Measurements from ENCODE around the gene CDKL4.
"Not testable (repeated sequence)": the region's sequence is repeated elsewhere in the genome, so short reads cannot be mapped to it uniquely, and the experiment has no call there.

CDKL4 gene

GRCh38 chr2:39260087-39260486 is 16.3 kb upstream of the CDKL4 start:
- 95% methylated on average over 4 of the region's 4 CpGs for WGBS
- H3K4me1 ChIP-seq (ENCODE audit: insufficient read depth, low read length): no peaks in the 10 kb centered on the region
- no peaks in the 10 kb centered on the region for H3K9me3 ChIP-seq (ENCODE audit: insufficient read depth, low read depth, low read length)
- H3K4me3 ChIP-seq (ENCODE audit: low read length): no peak overlapping the region
- no peak overlapping the region for H3K9ac ChIP-seq (ENCODE audit: low read depth, low read length)
- H3K27ac ChIP-seq (ENCODE audit: low read depth, low read length): no peak overlapping the region
- peaks cover 77% of the 10 kb centered on the region for H3K36me3 ChIP-seq (ENCODE audit: insufficient read depth, low read length)
- H3K27me3 ChIP-seq (ENCODE audit: insufficient read depth, low read length): no peaks in the 10 kb centered on the region

DNA sequence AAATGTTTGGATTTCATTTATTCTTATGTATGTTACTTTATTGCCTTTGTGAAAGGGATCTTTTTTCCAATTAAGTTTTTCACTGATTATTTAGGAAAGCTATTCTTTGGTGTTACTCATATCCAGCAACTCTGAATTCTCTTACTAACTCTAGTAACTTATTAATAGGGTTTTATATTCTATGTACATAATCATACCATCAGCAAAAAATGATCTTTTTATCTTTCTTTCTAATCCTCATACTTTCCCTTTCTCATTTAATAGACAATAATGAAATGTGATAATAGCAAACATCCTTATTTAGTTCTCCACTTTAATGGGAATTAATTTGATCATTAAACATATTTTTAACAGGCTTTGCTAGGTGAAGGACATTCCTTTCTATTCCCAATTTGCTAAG is 12.3 kb upstream of the CDKL4 start:
- Histone ChIP-seq H3K9ac (ENCODE audit: low read depth, low read length) (no peak overlapping the region), H3K9me3 (ENCODE audit: insufficient read depth, low read depth, low read length) (peaks cover 12% of the 10 kb centered on the region), H3K27me3 (ENCODE audit: insufficient read depth, low read length) (no peaks in the 10 kb centered on the region), H3K4me1 (ENCODE audit: insufficient read depth, low read length) (no peaks in the 10 kb centered on the region), H3K36me3 (ENCODE audit: insufficient read depth, low read length) (peaks cover 95% of the 10 kb centered on the region), H3K27ac (ENCODE audit: low read depth, low read length) (no peak overlapping the region), H3K4me3 (ENCODE audit: low read length) (no peak overlapping the region)

- 90% methylated on average over 18 of the region's 18 CpGs for WGBS
- H3K9ac ChIP-seq (ENCODE audit: low read depth, low read length): no peak overlapping the region
- no peak overlapping the region for H3K4me3 ChIP-seq (ENCODE audit: low read length)
- H3K27me3 ChIP-seq (ENCODE audit: insufficient read depth, low read length): no peaks in the 10 kb centered on the region
- H3K36me3 ChIP-seq (ENCODE audit: insufficient read depth, low read length): peaks cover 88% of the 10 kb centered on the region
- peaks cover 18% of the 10 kb centered on the region for H3K9me3 ChIP-seq (ENCODE audit: insufficient read depth, low read depth, low read length)
- no peak overlapping the region for H3K27ac ChIP-seq (ENCODE audit: low read depth, low read length)
- no peaks in the 10 kb centered on the region for H3K4me1 ChIP-seq (ENCODE audit: insufficient read depth, low read length)
Measured at GRCh38 chr2:39252888-39253518, 9.2 kb upstream of the CDKL4 start.

DNA sequence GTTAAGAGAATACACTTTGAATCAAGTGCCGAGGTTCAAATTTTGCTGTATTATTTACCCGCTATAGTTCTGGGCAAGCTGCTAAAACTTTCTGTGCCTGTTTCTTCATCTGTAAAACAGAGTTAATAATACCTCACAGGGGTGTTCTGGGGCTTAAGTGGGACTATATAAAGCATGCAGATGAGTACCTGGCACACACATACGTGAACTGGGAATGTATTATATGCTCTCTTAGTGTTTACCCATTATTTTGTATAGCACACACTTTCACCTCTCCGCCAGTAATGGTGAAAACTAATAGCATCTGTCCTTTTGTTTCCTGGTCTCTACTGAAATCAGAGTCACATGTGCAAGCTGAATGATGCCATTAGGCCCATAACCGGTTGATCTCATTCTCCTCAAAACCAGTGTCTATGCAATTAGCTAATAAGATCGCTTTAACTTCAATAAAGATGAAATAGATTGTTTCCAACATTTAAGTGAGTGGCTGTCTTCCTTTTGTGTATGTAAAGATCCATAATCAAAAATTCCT is 3.8 kb upstream of the CDKL4 start:
- H3K36me3 ChIP-seq (ENCODE audit: insufficient read depth, low read length): peaks cover 38% of the 10 kb centered on the region
- 80% methylated on average over 6 of the region's 6 CpGs for WGBS
- no peak overlapping the region for H3K9ac ChIP-seq (ENCODE audit: low read depth, low read length)
- no peaks in the 10 kb centered on the region for H3K4me1 ChIP-seq (ENCODE audit: insufficient read depth, low read length)
- H3K27ac ChIP-seq (ENCODE audit: low read depth, low read length): no peak overlapping the region
- H3K4me3 ChIP-seq (ENCODE audit: low read length): no peak overlapping the region
- H3K27me3 ChIP-seq (ENCODE audit: insufficient read depth, low read length): no peaks in the 10 kb centered on the region
- H3K9me3 ChIP-seq (ENCODE audit: insufficient read depth, low read depth, low read length): peaks cover 18% of the 10 kb centered on the region

DNA sequence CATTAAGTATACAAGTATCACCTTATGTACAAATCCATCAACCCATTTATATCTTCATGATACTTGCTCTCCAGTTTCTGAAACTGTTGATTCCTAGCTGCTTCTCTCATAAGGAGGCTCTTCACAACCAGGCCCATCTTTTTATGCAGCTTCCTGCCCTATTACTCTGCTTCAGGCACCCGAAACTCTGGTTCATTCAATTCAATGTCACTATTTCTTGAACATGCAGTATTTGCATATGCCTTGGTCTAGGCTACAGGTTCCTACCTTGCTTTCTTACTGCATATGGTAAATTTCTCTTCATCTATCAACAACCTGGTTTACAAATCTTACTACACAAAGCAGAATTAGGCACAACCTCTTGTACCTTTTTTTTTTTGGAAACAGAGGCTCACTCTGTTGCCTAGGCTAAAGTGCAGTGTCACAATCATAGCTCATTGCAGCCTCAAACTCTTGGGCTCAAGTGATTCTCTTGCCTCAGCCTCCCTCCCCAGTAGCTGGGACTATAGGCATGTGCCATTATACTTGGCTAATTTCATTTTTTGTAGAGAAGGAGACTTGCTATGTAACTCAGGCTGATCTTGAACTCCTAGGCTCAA is 2.7 kb upstream of the CDKL4 start:
- Histone ChIP-seq H3K4me1 (ENCODE audit: insufficient read depth, low read length) (peaks cover 4% of the 10 kb centered on the region), H3K27me3 (ENCODE audit: insufficient read depth, low read length) (no peaks in the 10 kb centered on the region), H3K9ac (ENCODE audit: low read depth, low read length) (no peak overlapping the region), H3K36me3 (ENCODE audit: insufficient read depth, low read length) (peaks cover 27% of the 10 kb centered on the region), H3K27ac (ENCODE audit: low read depth, low read length) (no peak overlapping the region), H3K4me3 (ENCODE audit: low read length) (no peak overlapping the region), H3K9me3 (ENCODE audit: insufficient read depth, low read depth, low read length) (peaks cover 8% of the 10 kb centered on the region; the same call in 1 of the 2 replicates)
- 86% methylated on average over 1 of the region's 1 CpG for WGBS

- H3K27me3 ChIP-seq (ENCODE audit: insufficient read depth, low read length); H3K9me3 ChIP-seq (ENCODE audit: insufficient read depth, low read depth, low read length); H3K9ac ChIP-seq (ENCODE audit: low read depth, low read length); H3K27ac ChIP-seq (ENCODE audit: low read depth, low read length): not testable (repeated sequence)
- WGBS: 95% methylated on average over 31 of the region's 31 CpGs
- H3K36me3 ChIP-seq (ENCODE audit: insufficient read depth, low read length): peaks cover 13% of the 10 kb centered on the region
- peak overlapping the region; percentile 40 for H3K4me3 ChIP-seq (ENCODE audit: low read length)
- peaks cover 10% of the 10 kb centered on the region for H3K4me1 ChIP-seq (ENCODE audit: insufficient read depth, low read length)
Measured at GRCh38 chr2:39244963-39245625, 1.3 kb upstream of the CDKL4 start.

GRCh38 chr2:39244241-39244862 is 582 bp upstream of the CDKL4 start:
- Histone ChIP-seq H3K4me1 (ENCODE audit: insufficient read depth, low read length) (peaks cover 10% of the 10 kb centered on the region), H3K4me3 (ENCODE audit: low read length) (peak overlapping the region; percentile 41; the same call in 1 of the 2 replicates)
- not testable (repeated sequence) for H3K36me3 ChIP-seq (ENCODE audit: insufficient read depth, low read length); H3K9me3 ChIP-seq (ENCODE audit: insufficient read depth, low read depth, low read length); H3K9ac ChIP-seq (ENCODE audit: low read depth, low read length); H3K27me3 ChIP-seq (ENCODE audit: insufficient read depth, low read length); H3K27ac ChIP-seq (ENCODE audit: low read depth, low read length)
- WGBS: 95% methylated on average over 38 of the region's 39 CpGs

GRCh38 chr2:39241588-39241987 is 2.2 kb downstream of the CDKL4 start:
- Histone ChIP-seq H3K9ac (ENCODE audit: low read depth, low read length) (no peak overlapping the region), H3K27me3 (ENCODE audit: insufficient read depth, low read length) (no peaks in the 10 kb centered on the region), H3K4me1 (ENCODE audit: insufficient read depth, low read length) (peaks cover 10% of the 10 kb centered on the region), H3K9me3 (ENCODE audit: insufficient read depth, low read depth, low read length) (peaks cover 4% of the 10 kb centered on the region), H3K36me3 (ENCODE audit: insufficient read depth, low read length) (no peaks in the 10 kb centered on the region), H3K4me3 (ENCODE audit: low read length) (no peak overlapping the region), H3K27ac (ENCODE audit: low read depth, low read length) (no peak overlapping the region)
- WGBS: 25% methylated on average over 2 of the region's 4 CpGs

DNA sequence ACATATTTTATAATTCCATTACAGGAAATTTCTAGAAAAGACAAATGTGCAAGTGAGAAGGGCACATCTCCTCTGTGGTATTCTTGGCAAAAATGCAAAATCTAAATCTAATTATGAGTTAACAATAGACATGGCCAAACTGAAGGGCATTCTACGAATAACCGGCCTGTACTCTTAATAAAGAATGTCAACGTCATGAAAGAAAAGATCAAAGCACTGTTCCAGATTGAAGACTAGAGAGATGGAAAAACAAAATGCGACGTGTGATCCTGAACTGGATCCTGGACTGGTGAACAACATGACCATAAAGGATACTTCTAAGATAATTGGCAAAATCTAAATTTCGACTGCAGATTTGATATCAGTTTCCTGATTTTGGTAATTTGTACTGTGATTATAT is 3.0 kb downstream of the CDKL4 start:
- peaks cover 4% of the 10 kb centered on the region for H3K9me3 ChIP-seq (ENCODE audit: insufficient read depth, low read depth, low read length)
- H3K4me1 ChIP-seq (ENCODE audit: insufficient read depth, low read length): peaks cover 10% of the 10 kb centered on the region
- no peak overlapping the region for H3K4me3 ChIP-seq (ENCODE audit: low read length)
- 92% methylated on average over 6 of the region's 6 CpGs for WGBS
- H3K9ac ChIP-seq (ENCODE audit: low read depth, low read length): no peak overlapping the region
- no peaks in the 10 kb centered on the region for H3K27me3 ChIP-seq (ENCODE audit: insufficient read depth, low read length)
- no peaks in the 10 kb centered on the region for H3K36me3 ChIP-seq (ENCODE audit: insufficient read depth, low read length)
- no peak overlapping the region for H3K27ac ChIP-seq (ENCODE audit: low read depth, low read length)

GRCh38 chr2:39234754-39235153 is 9.0 kb downstream of the CDKL4 start:
- no peaks in the 10 kb centered on the region for H3K36me3 ChIP-seq (ENCODE audit: insufficient read depth, low read length)
- no peak overlapping the region for H3K27ac ChIP-seq (ENCODE audit: low read depth, low read length)
- H3K27me3 ChIP-seq (ENCODE audit: insufficient read depth, low read length): no peaks in the 10 kb centered on the region
- H3K4me3 ChIP-seq (ENCODE audit: low read length): no peak overlapping the region
- H3K9me3 ChIP-seq (ENCODE audit: insufficient read depth, low read depth, low read length): peaks cover 4% of the 10 kb centered on the region
- H3K9ac ChIP-seq (ENCODE audit: low read depth, low read length): no peak overlapping the region
- H3K4me1 ChIP-seq (ENCODE audit: insufficient read depth, low read length): peaks cover 5% of the 10 kb centered on the region
- WGBS: 100% methylated on average over 1 of the region's 1 CpG

- no peak overlapping the region for H3K4me3 ChIP-seq (ENCODE audit: low read length)
- no peaks in the 10 kb centered on the region for H3K27me3 ChIP-seq (ENCODE audit: insufficient read depth, low read length)
- H3K4me1 ChIP-seq (ENCODE audit: insufficient read depth, low read length): peaks cover 25% of the 10 kb centered on the region
- no peak overlapping the region for H3K27ac ChIP-seq (ENCODE audit: low read depth, low read length)
- no peaks in the 10 kb centered on the region for H3K36me3 ChIP-seq (ENCODE audit: insufficient read depth, low read length)
- H3K9me3 ChIP-seq (ENCODE audit: insufficient read depth, low read depth, low read length): peaks cover under 1% of the 10 kb centered on the region
- H3K9ac ChIP-seq (ENCODE audit: low read depth, low read length): no peak overlapping the region
Measured at GRCh38 chr2:39232141-39232540, 11.6 kb downstream of the CDKL4 start.
